SK-N-SH (cell line): ENCODE measurements around the gene ERC2. TPM values are rescaled to one million over a fixed set of nuclear protein-coding genes. Genes with fewer than 3 reads are reported as not detected.

ENCODE experiments used
- CTCF ChIA-PET: fragments of 300-600, 350-600 bp; formaldehyde crosslinking; extraction: SDS; loops from one replicate; lab custom pipeline; 2021; lab: Yijun Ruan, JAX
- POLR2A ChIA-PET: fragments of 350-600 bp; sonication (Branson Sonifier 250); formaldehyde crosslinking; extraction: SDS; loops from one replicate; lab custom pipeline; 2020; ENCODE audit warnings: antibody characterized with exemption, inconsistent platforms; lab: Yijun Ruan, JAX
- DNase-seq: peaks from one replicate; pipeline ENCODE4 v3.0.0; 2012
- H2AFZ ChIP-seq: fragments of 200-600 bp; sonication (generic); 2 replicates; pipeline ENCODE4 v1.8.1; 2016; ENCODE audit warnings: antibody characterized with exemption, mild to moderate bottlenecking, low read depth
- H3F3A ChIP-seq: fragments of 200-600 bp; sonication (generic); replicated peaks from 2 replicates; pipeline ENCODE3; 2016; ENCODE audit warnings: antibody characterized with exemption, mild to moderate bottlenecking; ENCODE audit not compliant: insufficient read depth
- H3K27ac ChIP-seq, 2 experiments: fragments of 200-500 bp in 1 of 2; fragments of 200-600 bp in 1 of 2; sonication (Bioruptor generic) in 1 of 2; sonication (generic), shearing (Covaris generic) in 1 of 2; 2 replicates each; pipeline versions ENCODE4 v1.5.1 to v1.6.1; 2014 to 2016; ENCODE audit warnings: low read depth in 2 of 2, inconsistent platforms in 1 of 2, low read length in 1 of 2, mild to moderate bottlenecking in 1 of 2, mixed read lengths in 1 of 2
- H3K27me3 ChIP-seq: fragments of 200-600 bp; sonication (generic), shearing (Covaris generic); 2 replicates; pipeline ENCODE4 v1.6.1; 2016; ENCODE audit warnings: mixed run types; ENCODE audit not compliant: insufficient read depth
- H3K36me3 ChIP-seq, 2 experiments: fragments of 200-500 bp in 1 of 2; fragments of 200-600 bp in 1 of 2; sonication (Bioruptor generic) in 1 of 2; sonication (generic) in 1 of 2; replicated peaks in 1 of 2; 2 replicates each; pipeline versions ENCODE3 to v1.5.1; 2014 to 2016; ENCODE audit warnings: low read length in 1 of 2, mild to moderate bottlenecking in 1 of 2; ENCODE audit not compliant: insufficient read depth in 2 of 2, control insufficient read depth in 1 of 2
- H3K4me1 ChIP-seq, 2 experiments: fragments of 200-500 bp in 1 of 2; fragments of 200-600 bp in 1 of 2; sonication (Bioruptor generic) in 1 of 2; sonication (generic), shearing (Covaris generic) in 1 of 2; 2 replicates each; pipeline versions ENCODE4 v1.5.1 to v1.6.1; 2014 to 2016; ENCODE audit warnings: low read depth in 1 of 2, low read length in 1 of 2, mixed run types in 1 of 2; ENCODE audit not compliant: insufficient read depth in 2 of 2, control insufficient read depth in 1 of 2
- H3K4me2 ChIP-seq: fragments of 200-600 bp; sonication (generic), shearing (Covaris generic); 2 replicates; pipeline ENCODE4 v1.6.1; 2017; ENCODE audit warnings: mixed run types
- H3K4me3 ChIP-seq, 2 experiments: fragments of 200-500 bp in 1 of 2; fragments of 200-600 bp in 1 of 2; sonication (Bioruptor generic) in 1 of 2; sonication (generic), shearing (Covaris generic) in 1 of 2; 2 replicates each; pipeline versions ENCODE4 v1.5.1 to v1.8.1; 2014 to 2016; ENCODE audit warnings: low read depth in 2 of 2, inconsistent platforms in 1 of 2, low read length in 1 of 2, mild to moderate bottlenecking in 1 of 2, mixed read lengths in 1 of 2, moderate library complexity in 1 of 2
- H3K79me2 ChIP-seq: fragments of 200-600 bp; sonication (generic); 2 replicates; pipeline ENCODE4 v1.8.1; 2017; ENCODE audit warnings: mild to moderate bottlenecking; ENCODE audit not compliant: insufficient read depth
- H3K9ac ChIP-seq: fragments of 200-600 bp; sonication (generic); 2 replicates; pipeline ENCODE4 v1.6.1; 2017; ENCODE audit warnings: mixed run types
- H3K9me2 ChIP-seq: fragments of 200-600 bp; sonication (generic); 2 replicates; pipeline ENCODE4 v1.6.1; 2017; ENCODE audit warnings: mixed run types
- H3K9me3 ChIP-seq: fragments of 200-600 bp; sonication (generic); 2 replicates; pipeline ENCODE4 v1.6.1; 2017; ENCODE audit warnings: mixed run types, mild to moderate bottlenecking, moderate library complexity
- H4K20me1 ChIP-seq: fragments of 200-600 bp; sonication (generic); 2 replicates; pipeline ENCODE4 v1.6.1; 2017; ENCODE audit warnings: mild to moderate bottlenecking, mixed run types; ENCODE audit not compliant: insufficient read depth
- CTCF ChIP-seq: fragments of 200-600 bp; sonication (generic); IDR thresholded peaks from 2 replicates; pipeline ENCODE4 v1.6.1; 2017; ENCODE audit warnings: antibody characterized with exemption, mild to moderate bottlenecking, moderate library complexity
- EP300 ChIP-seq, 2 experiments: IDR thresholded peaks; 2 replicates each; pipeline versions ENCODE4 v1.4.0 to v1.6.1; 2012; ENCODE audit warnings: borderline replicate concordance in 1 of 2, low read depth in 1 of 2, low read length in 1 of 2
- MXI1 ChIP-seq: IDR thresholded peaks from 2 replicates; pipeline ENCODE4 v1.6.1; 2012; ENCODE audit warnings: mild to moderate bottlenecking, low read depth, low read length, improper control_type of control experiment
- NRF1 ChIP-seq: IDR thresholded peaks from 2 replicates; pipeline ENCODE4 v1.6.1; 2012; ENCODE audit warnings: low read depth, mild to moderate bottlenecking, low read length
- RAD21 ChIP-seq: IDR thresholded peaks from 2 replicates; pipeline ENCODE4 v1.6.1; 2012; ENCODE audit warnings: mild to moderate bottlenecking, low read length
- RCOR1 ChIP-seq: fragments of 150-350 bp; IDR thresholded peaks from 2 replicates; pipeline ENCODE4 v1.6.1; 2017; ENCODE audit warnings: antibody characterized with exemption, low read length
- TAF1 ChIP-seq: IDR thresholded peaks from 2 replicates; pipeline ENCODE4 v1.6.1; 2012; ENCODE audit warnings: low read depth, mild to moderate bottlenecking, low read length, moderate library complexity, borderline replicate concordance
- USF2 ChIP-seq: fragments of 150-350 bp; IDR thresholded peaks from 2 replicates; pipeline ENCODE4 v1.6.1; 2017; ENCODE audit warnings: antibody characterized with exemption, low read length, low read depth, borderline replicate concordance
- YY1 ChIP-seq: IDR thresholded peaks from 2 replicates; pipeline ENCODE4 v1.4.0; 2012; ENCODE audit warnings: low read depth, mild to moderate bottlenecking
- ZBTB33 ChIP-seq: IDR thresholded peaks from 2 replicates; pipeline ENCODE4 v1.4.0; 2012; ENCODE audit warnings: low read depth, borderline replicate concordance
- WGBS: methylation state at CpG from one replicate; pipeline ENCODE4 v1.1.6; 2017; ENCODE audit warnings: low lambda C conversion rate; 5-methylcytosine and 5-hydroxymethylcytosine counted together
- polyA plus RNA-seq, 3 experiments: library from polyadenylated mRNA; depleted of rRNA; stranded (reverse); fragments of >200 nt; gene quantifications; 2 replicates each; pipeline ENCODE4 v1.2.3, GENCODE V29; 2012

The ERC2 gene
- polyA plus RNA-seq, 1 of the 3 experiments (the other 2 are of a cell fraction): 1.6 TPM

- H3F3A ChIP-seq: no peaks in the 10 kb centered on the region
- 41% methylated on average over 1 of the region's 1 CpG for WGBS
Observed at GRCh38 chr3:56476771-56477170, 8.5 kb upstream of the ERC2 start.

More at GRCh38 chr3:56476771-56477170, 8.5 kb upstream of the ERC2 start:
- H3K4me3 ChIP-seq: no peak overlapping the region
- TF ChIP-seq NRF1 (no peak), CTCF (no peak), RCOR1 (no peak), EP300 (IDR thresholded peaks at IDR 0.05; ENCODE audit: borderline replicate concordance in 1 of 2, low read depth in 1 of 2, low read length in 1 of 2) (no peak), RAD21 (no peak), TAF1 (no peak), USF2 (no peak), MXI1 (no peak), YY1 (no peak), ZBTB33 (no peak)
- TF ChIP-seq, all 33 proteins: peak for 0
- Histone ChIP-seq H3K36me3 (no peaks in the 10 kb centered on the region), H2AFZ (no peak overlapping the region), H3K9me3 (no peaks in the 10 kb centered on the region), H3K9ac (no peak overlapping the region), H3K4me1 (no peaks in the 10 kb centered on the region), H3K27ac (no peak overlapping the region), H3K9me2 (no peaks in the 10 kb centered on the region), H3K79me2 (no peaks in the 10 kb centered on the region), H3K4me2 (no peak overlapping the region), H3K27me3 (no peaks in the 10 kb centered on the region; the same call in 1 of the 2 replicates), H4K20me1 (no peaks in the 10 kb centered on the region)
- ChIA-PET POLR2A (no interaction called here), CTCF (interaction anchor here (1.3 to 4.3 kb wide), 4 partner anchors 8 to 136 kb away, joined by 4 to 23 read pairs (median 8); no protein-coding TSS in a partner anchor)
- no peak for DNase-seq
